Ecto neural progenitor cell (in vitro differentiated cells): ENCODE data around the gene SLC29A2.

Experiments
- DNase-seq: peaks from one replicate; pipeline ENCODE4 v3.0.0-alpha.2; 2018; ENCODE audit warnings: low spot score

The SLC29A2 gene

GRCh38 chr11:66371627-66372415 is at the start of gene SLC29A2:
SLC29A2 (minus strand) TSS chr11:66371760; CDS start chr11:66371591, 169 bp downstream.
- DNase-seq, result peak; percentile 94

GRCh38 chr11:66420671-66421476 is 49.3 kb upstream of the SLC29A2 start, which contains the start of gene NPAS4:
NPAS4 (plus strand) TSS chr11:66421035; CDS start chr11:66421180, 145 bp downstream.
- no peak for DNase-seq

- peak; percentile 73 for DNase-seq
These were observed 48.3 kb upstream of the SLC29A2 start for GRCh38 chr11:66419825-66420224.

GRCh38 chr11:66418986-66419308 is 47.4 kb upstream of the SLC29A2 start:
- DNase-seq, result no peak

- DNase-seq, result peak; percentile 91
These were observed 46.8 kb upstream of the SLC29A2 start for GRCh38 chr11:66418168-66418985.

- no peak for DNase-seq
These were observed 45.4 kb upstream of the SLC29A2 start for GRCh38 chr11:66417000-66417399.

GRCh38 chr11:66415423-66415822 is 43.9 kb upstream of the SLC29A2 start:
- DNase-seq, result no peak

- no peak for DNase-seq
These were observed 42.8 kb upstream of the SLC29A2 start for GRCh38 chr11:66414120-66414934.

GRCh38 chr11:66413167-66413566 is 41.6 kb upstream of the SLC29A2 start:
- DNase-seq, result no peak

GRCh38 chr11:66412110-66412509 is 40.5 kb upstream of the SLC29A2 start:
- DNase-seq, result no peak

- no peak for DNase-seq
These were observed 39.8 kb upstream of the SLC29A2 start for GRCh38 chr11:66411323-66411722.

GRCh38 chr11:66410191-66410590 is 38.6 kb upstream of the SLC29A2 start:
- no peak for DNase-seq

- DNase-seq, result no peak
These were observed 37.7 kb upstream of the SLC29A2 start for GRCh38 chr11:66409226-66409625.

- peak; percentile 97 for DNase-seq
These were observed 37.1 kb upstream of the SLC29A2 start for GRCh38 chr11:66408488-66409214.

- DNase-seq, result no peak
These were observed 36.1 kb upstream of the SLC29A2 start for GRCh38 chr11:66407651-66408050.

- DNase-seq, result no peak
These were observed 22.4 kb upstream of the SLC29A2 start for GRCh38 chr11:66393954-66394353.

- DNase-seq, result no peak
These were observed 19.8 kb upstream of the SLC29A2 start for GRCh38 chr11:66391322-66391721.

- peak; percentile 76 for DNase-seq
These were observed 17.3 kb upstream of the SLC29A2 start for GRCh38 chr11:66388780-66389386.

- peak; percentile 84 for DNase-seq
These were observed 14.9 kb upstream of the SLC29A2 start for GRCh38 chr11:66386171-66387069.
